Calu3 (cell line): ENCODE measurements around the gene IL1R1. TPM values are rescaled to one million over a fixed set of nuclear protein-coding genes. Genes with fewer than 3 reads are reported as not detected.

Experiments
- BruUV-seq: library from RNA; stranded (reverse); fragments of 400-500 nt; replicated peaks from 2 replicates; lab custom pipeline; 2021; lab: Mats Ljungman, UMichigan
- CTCF ChIA-PET: fragments of 300-600 bp; sonication (Branson Sonifier 250); formaldehyde crosslinking; loops from one replicate; lab custom pipeline; 2022; ENCODE audit warnings: antibody characterized with exemption; lab: Charles Lee
- DNase-seq: peaks from one replicate; pipeline ENCODE4 v3.0.0; 2022
- H3K27ac Mint-ChIP-seq: one replicate; pipeline ENCODE4 v1.8.0; 2022; ENCODE audit warnings: mixed read lengths; ENCODE audit not compliant: unreplicated experiment
- H3K27me3 Mint-ChIP-seq: one replicate; pipeline ENCODE4 v1.8.0; 2022; ENCODE audit warnings: mixed read lengths; ENCODE audit not compliant: unreplicated experiment
- H3K36me3 Mint-ChIP-seq: one replicate; pipeline ENCODE4 v1.8.0; 2022; ENCODE audit warnings: mild to moderate bottlenecking, moderate library complexity, mixed read lengths; ENCODE audit not compliant: insufficient read depth, unreplicated experiment
- H3K4me1 Mint-ChIP-seq: one replicate; pipeline ENCODE4 v1.8.0; 2022; ENCODE audit warnings: mild to moderate bottlenecking, low read depth, mixed read lengths; ENCODE audit not compliant: unreplicated experiment
- H3K4me3 Mint-ChIP-seq: one replicate; pipeline ENCODE4 v1.8.0; 2022; ENCODE audit warnings: mild to moderate bottlenecking, low read depth, moderate library complexity, mixed read lengths; ENCODE audit not compliant: unreplicated experiment
- H3K9me3 Mint-ChIP-seq: one replicate; pipeline ENCODE4 v1.8.0; 2022; ENCODE audit warnings: low read depth, mixed read lengths; ENCODE audit not compliant: unreplicated experiment
- CTCF ChIP-seq: fragments of 200-600 bp; IDR thresholded peaks from one replicate; pipeline ENCODE4 v1.8.0; 2022; ENCODE audit warnings: antibody characterized with exemption; ENCODE audit not compliant: unreplicated experiment
- intact Hi-C: fragments of 100-400 bp; cut with micrococcal nuclease; formaldehyde crosslinking; loops from one replicate; pipeline ENCODE4 v1.10.0; 2022; ENCODE audit not compliant: unreplicated experiment
- total RNA-seq: library from RNA; stranded (reverse); gene quantifications from 2 replicates; pipeline ENCODE4 v1.2.3, GENCODE V29; 2022

IL1R1 gene
- total RNA-seq, 1 experiment from 2014 or later = 6.2 TPM

- intact Hi-C loops = no loop called here
- Mint-ChIP-seq H3K4me3 (no peak overlapping the region), H3K9me3 (peaks cover 23% of the 10 kb centered on the region), H3K4me1 (no peaks in the 10 kb centered on the region), H3K36me3 (no peaks in the 10 kb centered on the region), H3K27me3 (no peaks in the 10 kb centered on the region), H3K27ac (no peak overlapping the region)
- CTCF ChIA-PET = no interaction called here
- DNase-seq = no peak
- no peak for TF ChIP-seq CTCF
- no TSS peak for BruUV-seq
Measured at GRCh38 chr2:102149644-102150455, 7.3 kb downstream of the IL1R1 start.

DNA sequence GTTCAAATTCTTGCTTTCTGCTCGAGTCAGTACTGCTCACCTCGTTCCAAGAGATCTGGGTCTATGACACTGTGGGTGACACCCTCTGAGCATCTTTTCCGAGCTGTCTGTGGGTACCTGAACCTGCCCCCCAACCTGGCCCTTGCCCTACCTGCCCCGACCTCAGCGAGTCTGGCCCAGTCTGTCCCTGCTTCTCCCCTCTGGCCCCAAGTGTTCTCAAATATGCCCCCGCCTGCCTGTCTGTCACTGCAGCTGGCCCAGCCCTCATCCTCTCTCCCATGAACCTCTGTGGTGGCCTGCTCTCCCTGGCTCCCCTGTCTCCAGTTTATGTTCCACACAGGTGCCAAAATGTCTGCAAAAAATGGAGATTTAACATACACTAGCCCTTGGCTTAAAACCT is 11.8 kb downstream of the IL1R1 start:
- Mint-ChIP-seq H3K9me3 (peaks cover 13% of the 10 kb centered on the region), H3K36me3 (no peaks in the 10 kb centered on the region), H3K4me3 (no peak overlapping the region), H3K27ac (no peak overlapping the region), H3K27me3 (no peaks in the 10 kb centered on the region), H3K4me1 (no peaks in the 10 kb centered on the region)
- intact Hi-C loops = no loop called here
- BruUV-seq = no TSS peak
- DNase-seq = no peak
- no peak for TF ChIP-seq CTCF
- CTCF ChIA-PET = no interaction called here

DNA sequence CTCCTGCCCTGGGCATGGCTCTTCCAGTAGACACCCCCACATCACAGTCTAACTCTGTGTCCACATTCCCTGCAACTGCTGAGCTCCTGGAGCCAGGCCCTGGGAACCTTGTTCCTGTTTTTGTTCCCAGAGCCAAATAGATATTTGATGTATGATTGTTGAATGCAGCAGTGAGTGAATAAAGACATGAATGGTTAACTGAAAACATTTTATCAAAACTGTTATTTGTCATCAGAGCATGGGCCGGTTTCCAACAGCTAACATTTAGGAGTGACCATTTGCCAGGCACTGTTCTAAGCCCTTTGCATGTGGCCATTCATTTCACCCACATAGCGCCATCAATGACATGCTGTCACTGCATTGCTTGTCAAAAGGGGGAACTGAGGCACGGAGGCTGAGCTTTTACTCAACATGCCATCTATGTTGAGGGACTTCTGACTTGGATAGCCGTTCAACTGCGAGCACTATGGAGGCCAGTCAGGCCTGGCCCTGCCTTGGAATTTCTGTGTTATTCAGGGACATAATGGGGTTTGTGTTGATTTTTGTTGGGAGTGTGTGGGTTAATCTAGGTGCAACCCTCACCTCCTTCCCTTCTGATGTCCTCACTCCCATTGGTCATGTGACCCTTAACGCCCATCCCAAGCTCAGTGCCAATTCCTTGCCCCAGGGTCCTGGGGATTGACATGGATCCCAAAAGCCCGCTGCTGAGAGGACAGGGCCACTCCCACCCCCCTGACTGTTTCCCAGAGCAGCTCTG is 12.6 kb downstream of the IL1R1 start:
- intact Hi-C loops = no loop called here
- peaks cover 13% of the 10 kb centered on the region for H3K9me3 Mint-ChIP-seq
- BruUV-seq = no TSS peak

More for the DNA sequence above, 12.6 kb downstream of the IL1R1 start:
- Mint-ChIP-seq H3K4me3 (no peak overlapping the region), H3K4me1 (no peaks in the 10 kb centered on the region), H3K27ac (no peak overlapping the region), H3K27me3 (no peaks in the 10 kb centered on the region), H3K36me3 (no peaks in the 10 kb centered on the region)
- no peak for TF ChIP-seq CTCF
- CTCF ChIA-PET = no interaction called here
- DNase-seq = no peak
